ENCODE data around the gene DAZAP2.
"Not testable (repeated sequence)": the region's sequence is repeated elsewhere in the genome, so short reads cannot be mapped to it uniquely, and the experiment has no call there.

The DAZAP2 gene

DNA sequence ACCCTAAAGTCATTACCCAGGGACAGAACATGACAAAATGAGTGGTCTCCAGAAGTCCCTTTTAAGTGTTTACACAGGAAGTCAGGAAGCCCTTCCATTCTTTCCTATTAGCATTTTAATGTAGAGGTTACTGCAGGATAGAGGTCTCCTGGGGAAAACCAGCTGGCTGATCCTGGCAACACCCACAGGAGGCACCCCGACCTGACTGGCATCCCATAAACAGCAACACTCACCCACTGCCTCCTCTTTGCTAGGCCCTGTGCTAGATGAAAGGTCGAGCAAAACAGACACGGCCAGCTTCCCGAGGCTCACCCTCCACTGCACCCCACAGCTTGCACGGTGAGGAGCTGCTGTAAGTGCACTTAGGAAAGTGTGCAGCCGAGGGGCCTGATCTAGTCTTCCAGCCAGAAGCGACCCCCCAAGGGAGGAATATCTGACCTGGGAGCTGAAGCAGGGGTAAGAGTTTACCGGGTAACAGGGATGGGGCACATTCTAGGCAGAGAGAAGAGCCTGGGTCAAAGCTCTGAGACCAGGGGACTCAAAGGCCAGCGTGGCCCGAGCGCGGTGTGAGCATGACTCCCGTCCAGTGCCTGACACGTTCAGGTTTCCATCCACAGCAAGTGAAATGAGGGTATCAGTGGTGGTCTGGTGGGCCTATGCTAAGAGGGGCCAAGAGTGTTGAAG is 9.0 kb downstream of the DAZAP2 start:
- DNase-seq (ENCODE audit: low spot score), result no peak

DNA sequence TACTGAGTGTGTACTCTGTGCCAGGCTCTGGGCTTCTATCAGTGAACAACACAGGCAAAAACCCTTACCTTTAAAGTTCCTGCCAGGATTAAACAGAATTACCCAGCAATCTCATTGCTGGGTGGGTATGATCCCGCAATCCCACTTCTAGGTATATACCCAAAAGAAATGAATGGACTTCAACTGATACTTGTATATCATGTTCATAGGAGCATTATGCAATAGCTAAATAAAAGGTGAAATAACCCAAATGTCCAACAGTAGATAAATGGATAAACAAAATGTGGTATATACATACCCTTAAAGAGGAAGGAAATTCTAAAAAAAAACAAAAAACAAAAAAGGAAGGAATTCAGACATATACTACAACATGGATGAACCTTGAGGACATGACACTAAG is 14.7 kb downstream of the DAZAP2 start:
- DNase-seq (ENCODE audit: low spot score), result no peak

DNA sequence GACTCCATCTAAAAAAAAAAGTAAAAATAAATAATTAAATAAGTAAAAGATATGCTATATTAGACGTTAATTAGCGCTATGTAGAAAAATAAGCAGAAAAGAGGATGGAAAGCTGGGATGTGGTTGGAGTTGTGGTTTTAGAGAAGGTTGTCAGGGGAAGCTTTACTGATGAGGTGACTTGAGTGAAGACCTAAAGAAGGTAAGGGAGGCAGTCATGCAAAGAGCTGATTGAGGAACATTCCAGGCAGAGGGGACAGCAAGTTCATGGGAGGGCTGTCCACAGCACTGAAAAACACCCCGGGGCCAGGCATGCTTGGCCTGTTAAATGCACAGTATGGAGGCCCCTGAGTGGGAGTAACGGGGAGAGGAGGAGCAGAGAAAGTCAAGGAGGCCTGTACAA is 15.9 kb downstream of the DAZAP2 start:
- DNase-seq (ENCODE audit: low spot score), result no peak

DNA sequence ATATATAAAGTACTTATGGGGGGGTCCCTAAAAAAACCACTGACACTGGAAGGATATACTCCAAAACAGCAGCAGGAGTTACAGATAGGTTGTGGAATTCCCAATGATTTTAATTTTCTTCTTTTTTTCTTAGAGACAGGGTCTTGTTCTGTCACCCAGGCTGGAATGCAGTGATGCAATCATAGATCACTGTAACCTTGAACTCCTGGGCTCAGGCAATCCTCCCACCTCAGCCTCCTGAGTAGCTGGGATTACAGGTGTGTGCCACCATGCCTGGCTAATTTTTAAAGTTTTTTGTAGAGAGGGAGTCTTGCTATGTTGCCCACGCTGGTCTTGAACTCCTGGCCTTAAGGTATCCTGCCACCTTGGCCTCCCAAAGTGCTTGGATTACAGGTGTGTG is 21.0 kb downstream of the DAZAP2 start:
- DNase-seq (ENCODE audit: low spot score), result not testable (repeated sequence)

- DNase-seq (ENCODE audit: low spot score), result no peak
Measured at GRCh38 chr12:51262758-51263177, 24.1 kb downstream of the DAZAP2 start.

- no peak for DNase-seq (ENCODE audit: low spot score)
Measured at GRCh38 chr12:51263341-51263740, 24.7 kb downstream of the DAZAP2 start.

GRCh38 chr12:51264297-51264696 is 25.7 kb downstream of the DAZAP2 start:
- DNase-seq (ENCODE audit: low spot score), result no peak

- no peak for DNase-seq (ENCODE audit: low spot score)
Measured at GRCh38 chr12:51265024-51265423, 26.4 kb downstream of the DAZAP2 start.

DNA sequence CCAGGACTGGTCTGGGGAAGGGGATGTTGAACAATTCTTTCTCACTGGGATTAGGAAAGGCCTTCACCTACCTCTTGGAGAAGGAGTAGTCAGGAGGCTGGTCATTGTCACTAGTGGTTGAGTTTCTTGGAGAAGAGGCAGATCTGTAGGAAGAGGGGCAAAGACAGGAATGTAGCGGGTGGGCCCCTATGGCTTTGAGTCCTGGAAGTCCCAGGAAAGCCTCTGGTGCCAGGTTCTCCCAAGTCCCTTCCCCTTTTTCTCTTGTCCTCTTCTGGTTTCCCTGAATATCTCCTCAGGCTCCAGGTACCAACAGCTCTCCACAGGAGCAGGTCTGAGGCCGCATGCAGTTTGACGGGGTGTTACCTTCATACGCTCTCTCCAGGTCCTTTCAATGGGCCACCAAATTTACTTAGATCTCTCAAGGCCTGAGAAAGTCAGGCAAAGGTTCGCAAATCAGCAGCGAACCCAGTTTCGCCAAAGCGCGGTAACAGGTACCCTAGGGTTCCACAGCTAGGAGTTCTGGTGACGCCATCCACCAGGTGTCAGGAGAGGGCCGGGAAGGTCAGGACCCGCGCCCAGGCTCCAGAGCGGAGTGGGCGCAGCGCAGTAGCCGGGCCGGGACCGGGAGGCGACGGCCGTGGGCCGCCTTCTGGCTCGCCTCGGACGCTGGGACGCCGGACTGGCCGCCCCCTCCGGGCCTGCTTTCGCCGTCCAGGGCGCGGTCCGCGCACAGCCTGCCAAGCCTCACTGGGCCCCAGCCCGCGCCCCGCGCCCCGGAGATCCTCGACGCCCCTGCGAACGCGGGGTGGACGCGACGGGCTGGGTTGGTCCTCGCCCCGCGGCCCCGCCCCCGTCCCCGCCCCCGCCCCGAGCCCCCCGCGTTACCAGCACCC is 30.8 kb downstream of the DAZAP2 start:
- DNase-seq (ENCODE audit: low spot score), result peak; percentile 28

- DNase-seq (ENCODE audit: low spot score), result no peak
Measured at GRCh38 chr12:51270067-51270950, 31.7 kb downstream of the DAZAP2 start, which contains the start of gene SMAGP. Gene SMAGP, minus strand, starts transcription at chr12:51270415. Its CDS starts 1,137 bp downstream, at chr12:51269278.

- DNase-seq (ENCODE audit: low spot score), result no peak
Measured at GRCh38 chr12:51270951-51271518, 32.4 kb downstream of the DAZAP2 start.

- not testable (repeated sequence) for DNase-seq (ENCODE audit: low spot score)
Measured at GRCh38 chr12:51272810-51273209, 34.2 kb downstream of the DAZAP2 start.

DNA sequence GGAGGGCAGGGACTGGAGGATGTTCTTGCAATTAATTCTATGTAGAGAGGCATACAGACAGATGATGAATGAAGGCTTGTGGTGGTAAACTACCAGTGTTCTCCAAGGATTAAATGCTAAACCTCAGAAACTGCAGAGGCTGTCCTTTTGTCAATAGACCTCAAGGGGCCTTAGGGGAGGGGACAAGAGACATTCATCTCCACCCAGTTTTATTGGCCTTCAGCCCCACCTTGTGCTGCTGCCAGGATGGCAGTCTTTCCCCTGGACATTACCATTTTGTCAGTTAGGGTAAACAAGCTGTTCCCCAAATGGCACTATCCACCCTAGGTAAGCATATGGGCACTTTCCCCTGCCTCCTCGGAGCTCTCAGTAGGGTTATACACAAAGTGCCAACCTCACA is 36.5 kb downstream of the DAZAP2 start:
- no peak for DNase-seq (ENCODE audit: low spot score)

- DNase-seq (ENCODE audit: low spot score), result no peak
Measured at GRCh38 chr12:51281202-51281924, 42.7 kb downstream of the DAZAP2 start.

DNA sequence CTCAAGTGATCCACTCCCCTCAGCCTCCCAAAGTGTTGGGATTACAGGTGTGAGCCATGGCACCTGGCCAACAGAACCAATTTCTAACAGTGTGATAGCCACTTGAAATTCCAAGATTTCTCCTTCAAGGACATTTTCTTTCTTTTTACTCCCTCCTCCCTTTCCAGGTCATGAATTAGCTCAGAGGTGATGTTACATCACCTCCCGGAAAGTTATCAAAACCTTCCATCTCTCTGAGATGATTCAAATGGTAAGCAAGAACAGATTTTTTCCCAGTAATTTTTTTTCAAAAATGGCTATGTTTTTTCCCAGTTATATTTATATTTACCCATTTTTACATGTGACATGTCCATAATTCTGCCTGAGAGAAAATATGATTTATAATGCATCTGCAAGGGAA is 47.2 kb downstream of the DAZAP2 start:
- no peak for DNase-seq (ENCODE audit: low spot score)

DNA sequence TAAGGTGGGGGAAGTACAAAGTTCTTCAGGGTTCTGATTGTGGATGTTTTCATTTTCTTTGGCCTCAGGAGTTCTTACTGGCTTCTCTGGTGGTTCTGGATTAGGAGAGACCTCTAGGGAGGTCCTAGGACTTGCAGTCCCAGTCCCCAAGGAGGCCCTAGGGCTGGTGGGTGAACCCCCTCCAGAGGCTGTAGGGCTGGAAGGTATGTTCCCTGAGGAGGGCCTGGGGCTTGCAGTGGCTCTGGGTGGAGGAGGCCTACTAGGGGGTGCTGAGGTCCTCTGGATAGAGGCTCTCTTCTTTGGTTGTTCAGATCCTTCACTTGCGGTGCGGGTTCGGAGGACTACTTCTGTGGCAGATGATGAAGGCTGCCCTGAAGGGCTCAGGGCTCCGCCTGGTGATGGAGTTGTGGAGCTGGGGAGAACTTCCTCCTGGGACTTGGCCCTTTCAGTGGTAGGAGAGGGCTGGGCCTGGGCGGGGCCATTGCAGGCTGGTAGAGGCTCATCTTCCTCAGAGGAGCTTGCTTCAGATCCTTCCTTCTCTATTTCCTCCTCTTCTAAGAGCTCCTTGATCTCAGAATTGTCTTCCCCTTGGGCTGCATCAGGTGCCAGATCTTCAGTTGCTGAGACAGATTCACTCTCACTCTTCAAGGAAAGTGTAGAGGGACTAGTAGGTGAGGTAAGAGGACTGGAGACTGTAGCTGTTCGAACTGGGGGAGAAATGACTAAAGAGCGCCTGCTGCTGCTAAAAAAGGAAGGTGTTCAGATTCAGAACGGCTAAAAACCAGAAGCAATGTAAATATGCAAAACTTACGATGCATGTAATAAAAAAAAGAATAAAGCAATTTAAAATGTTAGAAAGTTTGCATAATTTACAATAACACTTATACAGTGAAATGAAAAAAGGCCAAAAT is 53.2 kb downstream of the DAZAP2 start:
- DNase-seq (ENCODE audit: low spot score), result not testable (repeated sequence)
